LNCAP (cell line): Measurements from ENCODE around the gene ZNF554.

ENCODE experiments used
- CTCF ChIP-seq: fragments of 450-650 bp; IDR thresholded peaks from 2 replicates; pipeline ENCODE4 v1.5.1; 2017; ENCODE audit warnings: mild to moderate bottlenecking

ZNF554 gene

GRCh38 chr19:2785244-2785997 is 34.2 kb upstream of the ZNF554 start, which contains the start of gene THOP1:
TSS of gene THOP1 (plus strand) at chr19:2785503. CDS start at chr19:2785663, 160 bp downstream.
- no peak for TF ChIP-seq CTCF

- TF ChIP-seq CTCF: no peak
These were observed 32.6 kb upstream of the ZNF554 start for GRCh38 chr19:2787115-2787514.

- TF ChIP-seq CTCF: no peak
These were observed 31.4 kb upstream of the ZNF554 start for GRCh38 chr19:2788237-2788636.

- TF ChIP-seq CTCF: no peak
These were observed 29.5 kb upstream of the ZNF554 start for GRCh38 chr19:2790194-2790556.

- no peak for TF ChIP-seq CTCF
These were observed 29.0 kb upstream of the ZNF554 start for GRCh38 chr19:2790557-2791271.

GRCh38 chr19:2791440-2791839 is 28.2 kb upstream of the ZNF554 start:
- no peak for TF ChIP-seq CTCF

GRCh38 chr19:2791876-2792275 is 27.8 kb upstream of the ZNF554 start:
- no peak for TF ChIP-seq CTCF
